ENCODE data around the gene LRRC3.

The LRRC3 gene

DNA sequence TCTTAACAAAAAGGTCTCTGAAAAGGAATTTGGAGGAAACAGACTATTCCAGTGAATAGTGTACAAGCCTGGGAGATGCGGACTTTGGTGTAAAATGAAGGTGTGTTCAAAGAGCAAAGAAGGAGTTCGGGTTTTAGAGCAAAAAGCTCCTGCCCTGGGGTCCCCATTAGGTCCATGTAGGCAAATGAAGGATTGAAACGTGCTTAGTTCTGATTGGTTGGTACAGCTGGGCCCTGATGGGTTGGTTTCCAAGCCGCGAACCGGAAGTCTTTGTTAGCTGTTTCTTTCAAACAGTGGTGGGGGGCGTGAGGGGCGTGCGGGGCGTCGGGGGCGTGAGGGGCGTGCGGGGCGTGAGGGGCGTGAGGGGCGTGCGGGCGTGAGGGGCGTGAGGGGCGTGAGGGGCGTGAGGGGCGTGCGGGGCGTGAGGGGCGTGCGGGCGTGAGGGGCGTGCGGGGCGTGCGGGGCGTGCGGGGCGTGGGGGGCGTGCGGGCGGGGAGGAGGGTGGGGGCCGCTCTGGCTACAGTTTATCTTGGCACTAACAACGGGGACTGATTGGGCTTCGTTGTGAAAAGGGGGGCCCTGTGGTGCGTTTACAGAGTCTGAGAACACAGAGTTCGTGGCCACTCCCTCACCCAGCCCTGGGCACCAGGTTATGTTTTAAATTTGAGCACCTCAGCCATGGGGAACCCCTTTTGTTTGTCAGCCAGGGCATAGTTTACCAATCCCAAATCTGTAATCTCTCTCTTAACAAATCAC, 29.4 kb downstream of the LRRC3 start:
- CTCF ChIA-PET = interaction anchor here (1.0 to 1.4 kb wide), 2 partner anchors 12 to 14 kb away, joined by 3 read pairs; no protein-coding TSS in a partner anchor
- POLR2A ChIA-PET = no interaction called here

GRCh38 chr21:44485254-44485793, 30.0 kb downstream of the LRRC3 start:
- ChIA-PET POLR2A (no interaction called here), CTCF (no interaction called here)
- DNase-seq (ENCODE audit: low read depth, low spot score) = no peak
- H3K4me3 ChIP-seq (ENCODE audit: low read depth, low read length) = no peak overlapping the region
- TF ChIP-seq CTCF (IDR thresholded peaks at IDR 0.05; ENCODE audit: insufficient read depth, low read length, missing control alignments) = no peak

More for the DNA sequence above, 29.4 kb downstream of the LRRC3 start:
- TF ChIP-seq CTCF (IDR thresholded peaks at IDR 0.05; ENCODE audit: insufficient read depth, low read length, missing control alignments) = no peak
- DNase-seq (ENCODE audit: low read depth, low spot score) = no peak
- H3K4me3 ChIP-seq (ENCODE audit: low read depth, low read length) = no peak overlapping the region

GRCh38 chr21:44485796-44486195, 30.5 kb downstream of the LRRC3 start:
- CTCF ChIA-PET = no interaction called here
- H3K4me3 ChIP-seq (ENCODE audit: low read depth, low read length) = no peak overlapping the region
- TF ChIP-seq CTCF (IDR thresholded peaks at IDR 0.05; ENCODE audit: insufficient read depth, low read length, missing control alignments) = no peak
- POLR2A ChIA-PET = no interaction called here
- no peak for DNase-seq (ENCODE audit: low read depth, low spot score)

DNA sequence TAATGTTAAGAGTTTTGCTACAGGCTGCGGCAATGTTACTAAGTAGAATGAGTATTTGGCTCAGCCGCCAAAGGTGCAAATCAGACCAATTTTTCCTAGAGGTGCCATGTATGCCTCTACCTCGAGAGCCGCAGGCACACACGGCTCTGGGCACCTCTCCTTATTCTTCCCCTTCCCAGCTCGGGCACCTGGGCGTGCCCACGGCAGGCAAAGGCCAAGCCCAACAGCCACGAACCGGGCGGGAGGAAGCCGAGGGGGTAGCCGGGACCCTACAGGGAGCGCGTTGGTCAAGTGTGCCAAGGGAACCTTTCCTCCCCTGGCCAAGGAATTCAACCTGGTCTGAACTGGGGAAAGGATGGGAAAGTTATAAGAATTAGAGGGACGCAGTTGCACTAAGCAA, 31.0 kb downstream of the LRRC3 start:
- no peak for DNase-seq (ENCODE audit: low read depth, low spot score)
- TF ChIP-seq CTCF (IDR thresholded peaks at IDR 0.05; ENCODE audit: insufficient read depth, low read length, missing control alignments) = no peak
- ChIA-PET POLR2A (no interaction called here), CTCF (no interaction called here)
- no peak overlapping the region for H3K4me3 ChIP-seq (ENCODE audit: low read depth, low read length)

GRCh38 chr21:44487831-44488230, 32.5 kb downstream of the LRRC3 start:
- POLR2A ChIA-PET = no interaction called here
- DNase-seq (ENCODE audit: low read depth, low spot score) = no peak
- H3K4me3 ChIP-seq (ENCODE audit: low read depth, low read length) = no peak overlapping the region
- TF ChIP-seq CTCF (IDR thresholded peaks at IDR 0.05; ENCODE audit: insufficient read depth, low read length, missing control alignments) = peak; percentile 34
- CTCF ChIA-PET = no interaction called here

DNA sequence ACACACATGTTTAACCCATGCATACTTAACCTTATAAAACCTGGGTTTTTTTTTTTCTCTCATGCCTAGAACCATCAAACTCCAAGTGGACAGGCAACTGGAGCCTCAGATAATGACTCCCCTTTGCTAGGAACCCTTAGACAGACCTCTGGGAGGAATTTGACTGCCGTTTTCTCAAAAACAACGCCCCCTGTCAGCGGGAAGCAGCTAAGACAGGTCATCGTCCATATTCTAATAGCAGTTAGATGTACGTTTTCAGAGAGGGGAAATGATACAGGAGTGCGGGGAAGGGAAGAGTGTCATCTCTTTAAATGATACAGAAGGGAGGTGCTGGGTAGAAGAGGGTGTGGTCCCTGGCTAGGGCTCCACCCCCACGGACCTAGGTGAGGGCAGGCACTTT, 34.7 kb downstream of the LRRC3 start:
- TF ChIP-seq CTCF (IDR thresholded peaks at IDR 0.05; ENCODE audit: insufficient read depth, low read length, missing control alignments) = no peak
- POLR2A ChIA-PET = no interaction called here
- no peak for DNase-seq (ENCODE audit: low read depth, low spot score)
- H3K4me3 ChIP-seq (ENCODE audit: low read depth, low read length) = no peak overlapping the region
- CTCF ChIA-PET = interaction anchor here (0.9 to 2.4 kb wide), 2 partner anchors 10 to 21 kb away, joined by 3 to 12 read pairs; no protein-coding TSS in a partner anchor

All from AG04449 (cell line).